ENCODE results near the gene EPS8L2.

The EPS8L2 gene

DNA sequence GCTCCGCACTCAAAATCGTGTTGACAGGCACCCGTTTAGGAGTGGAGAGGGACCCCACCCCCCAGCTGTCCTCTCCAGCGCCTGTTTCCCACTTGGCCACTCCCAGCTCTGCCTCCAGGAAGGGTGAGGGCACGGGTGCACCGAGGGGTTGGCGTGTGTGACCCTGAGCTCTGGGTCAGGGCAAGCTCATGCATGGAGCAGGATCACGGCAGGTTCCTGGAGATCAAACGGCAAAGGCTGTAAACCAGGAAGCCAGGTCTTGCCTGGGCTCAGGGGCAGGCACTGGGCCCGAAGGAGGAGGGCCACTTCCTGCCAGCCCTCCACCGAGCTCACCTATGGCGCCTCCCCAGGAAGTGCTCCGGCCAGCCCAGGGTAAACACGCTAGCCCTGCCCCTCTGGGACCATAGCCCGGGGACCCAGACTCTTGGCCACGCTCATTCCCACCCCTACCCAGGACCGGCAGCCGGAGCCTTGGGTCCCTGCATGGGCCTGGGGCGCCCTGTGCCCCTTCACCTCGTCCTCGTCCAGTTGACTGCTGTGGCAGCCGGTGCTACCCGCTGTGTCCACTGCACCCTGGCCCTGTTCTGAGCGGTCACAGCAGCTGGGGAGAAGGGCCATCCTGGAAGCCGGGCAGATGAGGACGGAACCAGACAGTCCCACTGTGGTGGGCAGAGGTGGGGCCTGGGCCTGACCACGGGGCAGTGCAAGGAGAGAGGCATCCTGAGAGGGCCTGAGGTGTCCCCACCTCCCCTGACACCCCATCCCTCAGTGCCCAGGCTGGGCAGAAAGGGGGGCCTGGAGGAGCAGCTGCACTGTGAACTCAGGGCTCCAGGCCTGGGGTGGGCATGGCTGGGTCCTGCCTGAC, 1.0 kb upstream of the EPS8L2 start:
- no peak for DNase-seq (ENCODE audit: low read depth)

GRCh38 chr11:706439-706956, 467 bp downstream of the EPS8L2 start:
- DNase-seq (ENCODE audit: low read depth): no peak

DNA sequence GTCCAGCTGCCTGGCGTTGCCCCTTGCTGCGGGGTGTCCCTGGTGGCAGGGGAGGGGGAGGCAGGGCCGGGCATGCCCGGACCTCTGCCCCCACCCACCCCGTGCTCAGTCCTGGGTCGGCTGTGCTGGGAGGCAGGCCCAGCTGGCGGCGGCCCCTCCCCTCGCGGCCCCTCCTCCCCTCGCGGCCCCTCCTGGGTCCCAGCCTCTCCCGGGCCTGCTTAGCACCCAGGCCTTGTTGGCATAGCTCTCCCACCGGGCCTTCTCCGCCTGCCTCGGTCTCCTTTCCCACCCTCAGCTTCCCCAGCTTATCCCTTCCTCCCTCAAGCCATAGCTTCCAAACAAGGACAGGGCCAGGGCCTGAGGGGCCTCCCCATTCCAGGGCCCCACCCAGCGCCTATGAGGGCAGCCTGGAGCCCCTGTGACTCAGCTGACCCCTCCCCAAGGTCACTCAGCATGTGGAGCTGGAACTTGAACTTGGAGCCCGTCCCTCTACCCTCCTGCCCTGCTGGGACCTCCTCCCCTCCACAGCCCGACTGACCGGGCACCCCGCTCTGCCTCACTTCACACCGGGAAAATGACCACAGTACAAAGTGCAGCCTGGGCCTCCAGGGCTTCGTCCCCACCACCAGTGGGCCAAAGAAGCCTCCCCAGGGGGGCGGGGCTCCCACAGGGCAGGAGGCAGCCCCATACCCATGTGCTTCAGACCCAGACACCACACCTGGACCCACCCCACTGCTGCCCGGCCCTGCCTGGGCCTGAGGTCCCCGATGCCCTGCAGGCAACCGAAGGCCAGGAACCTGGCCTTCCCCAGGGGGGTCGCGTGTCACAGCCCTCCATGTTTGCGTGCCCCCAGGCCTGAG, 1.2 kb downstream of the EPS8L2 start:
- no peak for DNase-seq (ENCODE audit: low read depth)

- DNase-seq (ENCODE audit: low read depth): no peak
Observed at GRCh38 chr11:707817-708420, 1.9 kb downstream of the EPS8L2 start.

GRCh38 chr11:708511-708910, 2.5 kb downstream of the EPS8L2 start:
- no peak for DNase-seq (ENCODE audit: low read depth)

- no peak for DNase-seq (ENCODE audit: low read depth)
Observed at GRCh38 chr11:709109-709997, 3.3 kb downstream of the EPS8L2 start.

DNA sequence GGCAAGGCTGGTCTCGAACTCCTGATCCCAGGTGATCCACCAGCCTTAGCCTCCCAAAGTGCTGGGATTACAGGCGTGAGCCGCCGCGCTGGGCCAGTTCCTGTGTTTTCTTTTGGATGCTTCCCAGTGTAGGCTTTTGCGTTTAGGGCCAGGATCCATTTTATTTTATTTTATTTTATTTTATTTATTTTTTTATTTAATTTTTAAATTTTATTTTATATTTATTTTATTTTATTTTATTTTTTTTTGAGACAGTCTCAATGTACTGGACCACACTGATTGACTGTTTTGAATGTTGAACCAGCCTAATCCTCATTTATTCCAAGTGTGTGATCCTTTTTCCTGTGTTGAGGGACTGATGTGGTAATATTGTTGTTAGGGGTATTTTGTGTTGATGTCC, 8.4 kb downstream of the EPS8L2 start:
- DNase-seq (ENCODE audit: low read depth): no peak

GRCh38 chr11:719214-720016, 13.4 kb downstream of the EPS8L2 start:
- no peak for DNase-seq (ENCODE audit: low read depth)

DNA sequence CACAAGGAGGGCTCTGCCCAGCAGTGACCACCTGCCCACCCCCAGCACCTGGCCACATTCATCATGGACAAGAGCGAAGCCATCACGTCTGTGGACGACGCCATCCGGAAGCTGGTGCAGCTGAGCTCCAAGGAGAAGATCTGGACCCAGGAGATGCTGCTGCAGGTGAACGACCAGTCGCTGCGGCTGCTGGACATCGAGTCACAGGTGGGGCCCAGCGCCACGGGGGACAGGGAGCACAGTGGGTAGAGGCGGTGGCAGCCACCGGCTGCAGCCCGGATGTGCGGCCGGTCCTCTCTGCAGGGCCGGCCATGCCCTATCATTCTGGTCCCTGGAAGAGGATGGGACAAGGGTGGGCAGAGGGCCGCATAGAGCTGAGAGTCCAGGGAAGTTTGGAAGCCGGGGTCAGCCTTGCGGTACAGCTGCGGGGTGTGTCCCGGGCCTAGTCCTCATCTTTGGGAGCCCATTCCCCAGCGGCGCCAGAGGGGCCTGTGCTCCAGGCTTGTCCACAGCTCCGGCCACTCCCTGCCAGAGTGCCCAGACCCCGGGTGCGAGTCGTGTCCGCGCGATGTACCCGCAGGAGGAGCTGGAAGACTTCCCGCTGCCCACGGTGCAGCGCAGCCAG, 14.1 kb downstream of the EPS8L2 start:
- no peak for DNase-seq (ENCODE audit: low read depth)

GRCh38 chr11:720642-721246, 14.7 kb downstream of the EPS8L2 start:
- DNase-seq (ENCODE audit: low read depth): no peak

GRCh38 chr11:721247-721740, 15.3 kb downstream of the EPS8L2 start:
- no peak for DNase-seq (ENCODE audit: low read depth)

DNA sequence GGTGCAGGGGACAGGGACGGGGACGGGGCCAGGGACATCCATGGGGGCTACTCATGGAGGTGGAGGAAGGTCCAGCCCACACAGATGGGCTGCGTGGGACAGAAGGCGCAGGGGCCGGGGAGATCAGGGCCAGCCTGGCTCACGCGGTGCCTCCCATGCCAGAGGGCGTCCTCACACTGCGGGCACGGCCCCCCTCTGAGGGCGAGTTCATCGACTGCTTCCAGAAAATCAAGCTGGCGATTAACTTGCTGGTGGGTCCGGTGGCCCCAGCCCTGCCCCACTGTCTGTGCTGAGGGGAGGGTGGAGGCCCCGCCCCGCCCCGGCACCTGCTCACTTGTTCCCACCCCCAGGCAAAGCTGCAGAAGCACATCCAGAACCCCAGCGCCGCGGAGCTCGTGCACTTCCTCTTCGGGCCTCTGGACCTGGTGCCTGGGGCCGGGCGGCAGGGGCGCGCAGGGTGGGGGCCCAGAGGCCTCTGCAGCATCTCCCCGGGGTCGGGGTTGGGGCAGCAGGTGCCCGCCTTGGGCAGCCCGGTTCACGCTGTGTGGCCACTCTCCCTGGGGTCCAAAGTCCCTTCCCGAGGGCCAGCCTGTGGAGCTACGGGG, 15.8 kb downstream of the EPS8L2 start:
- no peak for DNase-seq (ENCODE audit: low read depth)

DNA sequence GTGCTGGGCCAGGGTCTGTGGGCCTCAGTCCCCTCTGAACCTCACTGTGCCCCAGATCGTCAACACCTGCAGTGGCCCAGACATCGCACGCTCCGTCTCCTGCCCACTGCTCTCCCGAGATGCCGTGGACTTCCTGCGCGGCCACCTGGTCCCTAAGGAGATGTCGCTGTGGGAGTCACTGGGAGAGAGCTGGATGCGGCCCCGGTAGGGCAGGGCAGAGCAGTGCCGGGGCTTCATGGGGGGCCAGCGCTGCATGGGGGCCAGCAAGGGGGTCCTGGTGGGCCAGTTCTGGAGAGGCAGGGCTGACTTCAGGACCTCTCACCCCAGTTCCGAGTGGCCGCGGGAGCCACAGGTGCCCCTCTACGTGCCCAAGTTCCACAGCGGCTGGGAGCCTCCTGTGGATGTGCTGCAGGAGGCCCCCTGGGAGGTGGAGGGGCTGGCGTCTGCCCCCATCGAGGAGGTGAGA, 16.3 kb downstream of the EPS8L2 start:
- no peak for DNase-seq (ENCODE audit: low read depth)

DNA sequence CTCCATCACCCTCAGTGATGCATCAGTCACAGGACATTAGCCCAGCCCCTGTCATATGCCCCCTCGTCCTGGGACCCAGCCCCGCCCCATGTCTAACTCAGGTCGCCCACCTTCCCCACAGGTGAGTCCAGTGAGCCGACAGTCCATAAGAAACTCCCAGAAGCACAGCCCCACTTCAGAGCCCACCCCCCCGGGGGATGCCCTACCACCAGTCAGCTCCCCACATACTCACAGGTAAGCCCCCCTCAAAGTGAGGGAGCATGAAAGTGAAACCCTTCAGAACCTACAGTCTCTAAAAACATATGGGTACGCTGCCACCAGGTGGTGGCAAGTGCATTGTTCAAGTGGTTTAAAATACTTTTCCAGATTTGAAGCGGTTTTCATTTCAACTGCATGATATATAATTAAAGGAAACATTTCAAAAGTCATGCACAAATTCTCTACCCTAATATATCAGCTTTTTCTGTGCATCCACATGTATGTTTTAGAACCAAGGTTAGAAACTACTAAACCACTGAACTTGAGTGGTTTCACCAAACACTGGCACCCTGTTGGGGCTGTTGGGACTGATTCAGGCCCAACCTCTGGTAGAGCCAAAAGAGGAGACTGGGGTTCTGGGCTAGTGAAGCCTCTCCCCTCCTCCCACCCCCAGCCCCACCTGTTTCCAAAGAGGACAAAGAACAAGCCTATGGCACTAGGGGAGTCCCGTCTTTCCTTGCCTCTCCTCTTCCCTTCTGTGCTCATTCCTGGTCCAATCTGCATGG, 17.3 kb downstream of the EPS8L2 start:
- DNase-seq (ENCODE audit: low read depth): peak; percentile 38

- no peak for DNase-seq (ENCODE audit: low read depth)
Observed at GRCh38 chr11:724049-724777, 18.2 kb downstream of the EPS8L2 start.

- no peak for DNase-seq (ENCODE audit: low read depth)
Observed at GRCh38 chr11:724778-725386, 18.9 kb downstream of the EPS8L2 start.

- DNase-seq (ENCODE audit: low read depth): no peak
Observed at GRCh38 chr11:725624-726202, 19.7 kb downstream of the EPS8L2 start.
